H1 (cell line): ENCODE data around the gene SUSD1. TPM values are rescaled to one million over a fixed set of nuclear protein-coding genes. Genes with fewer than 3 reads are reported as not detected.

Experiments used
- CTCF ChIA-PET: fragments of 300-600 bp; sonication (Branson Sonifier 250); formaldehyde crosslinking; loops from one replicate; lab custom pipeline; 2021; ENCODE audit not compliant: partially characterized antibody; lab: Charles Lee
- POLR2A ChIA-PET: fragments of 300-600 bp; sonication (Branson Sonifier 250); formaldehyde crosslinking; loops from one replicate; lab custom pipeline; 2021; ENCODE audit warnings: inconsistent platforms; ENCODE audit not compliant: partially characterized antibody; lab: Charles Lee
- DNase-seq, 2 experiments: peaks; one replicate each; pipeline versions ENCODE4 v3.0.0 to v3.0.0-alpha.2; 2010 to 2022; ENCODE audit warnings: low spot score in 2 of 2, low read depth in 1 of 2, mixed read lengths in 1 of 2
- FAIRE-seq: peaks from 2 replicates; lab custom pipeline; 2011; peaks lifted over from hg19 to GRCh38; lab: Jason Lieb, UNC
- H2AFZ ChIP-seq: 2 replicates; pipeline ENCODE4 v1.8.1; 2012; ENCODE audit warnings: low read length, inconsistent platforms
- H2AK5ac ChIP-seq: 2 replicates; pipeline ENCODE4 v1.6.1; 2013; ENCODE audit warnings: low read depth, low read length
- H2BK120ac ChIP-seq: replicated peaks from 2 replicates; pipeline ENCODE3; 2013; ENCODE audit warnings: low read depth, low read length, inconsistent platforms
- H2BK12ac ChIP-seq: 2 replicates; pipeline ENCODE4 v1.6.1; 2013; ENCODE audit warnings: low read depth, low read length
- H2BK15ac ChIP-seq: 2 replicates; pipeline ENCODE4 v1.6.1; 2013; ENCODE audit warnings: low read length
- H2BK20ac ChIP-seq: 2 replicates; pipeline ENCODE4 v1.6.1; 2013; ENCODE audit warnings: low read length
- H2BK5ac ChIP-seq: 2 replicates; pipeline ENCODE4 v1.6.1; 2013; ENCODE audit warnings: low read depth, low read length
- H3K14ac ChIP-seq: 2 replicates; pipeline ENCODE4 v1.6.1; 2013; ENCODE audit warnings: inconsistent platforms; ENCODE audit not compliant: insufficient read length
- H3K18ac ChIP-seq: 2 replicates; pipeline ENCODE4 v1.6.1; 2013; ENCODE audit warnings: low read length; ENCODE audit errors: extremely low read depth
- H3K23ac ChIP-seq: 2 replicates; pipeline ENCODE4 v1.6.1; 2013; ENCODE audit warnings: inconsistent platforms; ENCODE audit not compliant: insufficient read length
- H3K23me2 ChIP-seq: 2 replicates; pipeline ENCODE4 v1.6.1; 2013; ENCODE audit warnings: low read depth, low read length
- H3K27ac ChIP-seq: 2 replicates; pipeline ENCODE4 v1.6.1; 2011; ENCODE audit warnings: low read depth, low read length, inconsistent platforms
- H3K27me3 ChIP-seq, 4 experiments: replicated peaks in 1 of 4; 1 replicate in 1 of 4; 2 replicates in 3 of 4; pipeline versions ENCODE4 v1.6.1 to v1.8.1; 2011 to 2013; ENCODE audit warnings: low read length in 3 of 4, mild to moderate bottlenecking in 3 of 4, inconsistent platforms in 2 of 4, mixed read lengths in 2 of 4, moderate library complexity in 1 of 4; ENCODE audit not compliant: control insufficient read depth in 3 of 4, insufficient read depth in 3 of 4; ENCODE audit errors: extremely low read depth in 1 of 4
- H3K36me3 ChIP-seq, 4 experiments: 2 replicates each; pipeline versions ENCODE4 v1.6.1 to v1.8.1; 2011 to 2013; ENCODE audit warnings: mild to moderate bottlenecking in 4 of 4, low read length in 3 of 4, moderate library complexity in 2 of 4, control low read depth in 1 of 4, inconsistent platforms in 1 of 4; ENCODE audit not compliant: insufficient read depth in 4 of 4, control insufficient read depth in 2 of 4
- H3K4ac ChIP-seq: replicated peaks from 2 replicates; pipeline ENCODE3; 2013; ENCODE audit warnings: low read length, low read depth, mixed read lengths, inconsistent platforms; ENCODE audit not compliant: insufficient read length
- H3K4me1 ChIP-seq, 4 experiments: replicated peaks in 1 of 4; 1 replicate in 1 of 4; 2 replicates in 3 of 4; pipeline versions ENCODE4 v1.6.1 to v1.8.1; 2011 to 2013; ENCODE audit warnings: low read length in 3 of 4, inconsistent platforms in 2 of 4, mixed read lengths in 1 of 4; ENCODE audit not compliant: insufficient read depth in 4 of 4, control insufficient read depth in 3 of 4
- H3K4me2 ChIP-seq, 2 experiments: 2 replicates each; pipeline versions ENCODE4 v1.6.1 to v1.8.1; 2011 to 2013; ENCODE audit warnings: low read depth in 2 of 2, low read length in 2 of 2, control low read depth in 1 of 2, inconsistent platforms in 1 of 2, mild to moderate bottlenecking in 1 of 2; ENCODE audit not compliant: insufficient read depth in 1 of 2
- H3K4me3 ChIP-seq, 4 experiments: fragments of 200-600, 300-600 bp in 1 of 4; sonication (generic), shearing (Covaris generic), sonication (Bioruptor Twin) in 1 of 4; 2 replicates each; pipeline versions ENCODE4 v1.5.1 to v1.8.1; 2011 to 2016; ENCODE audit warnings: low read length in 4 of 4, low read depth in 3 of 4, control low read depth in 2 of 4, inconsistent platforms in 2 of 4, mild to moderate bottlenecking in 2 of 4, mixed read lengths in 1 of 4, moderate library complexity in 1 of 4; ENCODE audit not compliant: insufficient read depth in 2 of 4; ENCODE audit errors: extremely low read depth in 1 of 4
- H3K56ac ChIP-seq: replicated peaks from 2 replicates; pipeline ENCODE3; 2013; ENCODE audit warnings: low read depth, mild to moderate bottlenecking, mixed read lengths, low read length, inconsistent platforms; ENCODE audit not compliant: insufficient read length
- H3K79me1 ChIP-seq: 2 replicates; pipeline ENCODE4 v1.6.1; 2013; ENCODE audit warnings: low read depth, low read length, control low read depth
- H3K79me2 ChIP-seq, 2 experiments: 2 replicates each; pipeline versions ENCODE4 v1.6.1 to v1.8.1; 2012 to 2013; ENCODE audit warnings: low read length in 2 of 2, mild to moderate bottlenecking in 2 of 2, inconsistent platforms in 1 of 2; ENCODE audit not compliant: insufficient read depth in 2 of 2, control insufficient read depth in 1 of 2
- H3K9ac ChIP-seq, 4 experiments: replicated peaks in 1 of 4; 1 replicate in 1 of 4; 2 replicates in 3 of 4; pipeline versions ENCODE4 v1.6.1 to v1.8.1; 2011 to 2013; ENCODE audit warnings: low read depth in 3 of 4, low read length in 3 of 4, control low read depth in 2 of 4, mild to moderate bottlenecking in 2 of 4, moderate library complexity in 2 of 4, inconsistent platforms in 1 of 4; ENCODE audit errors: extremely low read depth in 1 of 4
- H3K9me3 ChIP-seq, 2 experiments: 2 replicates each; pipeline versions ENCODE4 v1.6.1 to v1.8.1; 2012 to 2013; ENCODE audit warnings: mild to moderate bottlenecking in 2 of 2, moderate library complexity in 2 of 2, control low read depth in 1 of 2, inconsistent platforms in 1 of 2, low read depth in 1 of 2, low read length in 1 of 2, mixed read lengths in 1 of 2; ENCODE audit not compliant: insufficient read depth in 2 of 2
- H4K20me1 ChIP-seq, 2 experiments: replicated peaks in 1 of 2; 2 replicates each; pipeline versions ENCODE3 to v1.8.1; 2011 to 2013; ENCODE audit warnings: inconsistent platforms in 2 of 2, low read length in 2 of 2, mild to moderate bottlenecking in 1 of 2; ENCODE audit not compliant: insufficient read depth in 2 of 2, control insufficient read depth in 1 of 2
- H4K5ac ChIP-seq: 2 replicates; pipeline ENCODE4 v1.6.1; 2013; ENCODE audit warnings: low read length, low read depth, mixed read lengths, inconsistent platforms; ENCODE audit not compliant: insufficient read length
- H4K8ac ChIP-seq: 2 replicates; pipeline ENCODE4 v1.8.0; 2013; ENCODE audit warnings: mild to moderate bottlenecking, moderate library complexity, low read length, inconsistent platforms; ENCODE audit not compliant: insufficient read depth; ENCODE audit errors: extremely low read depth
- H4K91ac ChIP-seq: replicated peaks from 2 replicates; pipeline ENCODE3; 2013; ENCODE audit warnings: low read length, mixed read lengths, inconsistent platforms; ENCODE audit not compliant: insufficient read length
- ATF2 ChIP-seq: IDR thresholded peaks from 2 replicates; pipeline ENCODE4 v1.6.1; 2012; ENCODE audit warnings: low read length, inconsistent platforms
- CBX5 ChIP-seq: fragments of 300-800, 300-1000 bp; sonication (generic); IDR thresholded peaks from 2 replicates; pipeline ENCODE4 v1.7.1; 2016; ENCODE audit warnings: antibody characterized with exemption, low read length, low read depth
- CTCF ChIP-seq, 3 experiments: IDR thresholded peaks; 1 replicate in 2 of 3; 2 replicates in 1 of 3; pipeline versions ENCODE4 v1.5.1 to v1.6.1; 2011; ENCODE audit warnings: low read length in 3 of 3, mild to moderate bottlenecking in 3 of 3, inconsistent platforms in 2 of 3, low read depth in 1 of 3, moderate library complexity in 1 of 3; ENCODE audit not compliant: insufficient read depth in 1 of 3; ENCODE audit errors: control extremely low read depth in 1 of 3
- KDM5A ChIP-seq: fragments of 200-600 bp; IDR thresholded peaks from 2 replicates; pipeline ENCODE4 v1.7.1; 2012; ENCODE audit warnings: mild to moderate bottlenecking, low read length, inconsistent platforms, mixed read lengths
- RBBP5 ChIP-seq: IDR thresholded peaks from 2 replicates; pipeline ENCODE4 v1.7.1; 2012; ENCODE audit warnings: low read depth, mild to moderate bottlenecking, inconsistent platforms, low read length, moderate library complexity, borderline replicate concordance
- SIN3A ChIP-seq, 2 experiments: IDR thresholded peaks in 1 of 2; conservative IDR thresholded peaks in 1 of 2; 2 replicates each; pipeline ENCODE4 v1.6.1; 2011 to 2012; ENCODE audit warnings: low read length in 2 of 2, improper control_type of control experiment in 1 of 2, low read depth in 1 of 2, mild to moderate bottlenecking in 1 of 2
- WGBS, 2 experiments: shearing (Covaris generic) in 1 of 2; methylation state at CpG; one replicate each; pipeline versions ENCODE4 v1.1.6 to v1.1.7; 2013 to 2015; ENCODE audit warnings: low lambda C conversion rate in 2 of 2, mixed read lengths in 2 of 2, inconsistent platforms in 1 of 2, low coverage in 1 of 2, missing lambda C conversion rate in 1 of 2; ENCODE audit not compliant: insufficient replicate concordance in 2 of 2, insufficient coverage in 1 of 2, insufficient read length in 1 of 2; ENCODE audit errors: extremely low coverage in 1 of 2, missing lambda C conversion rate in 1 of 2; 5-methylcytosine and 5-hydroxymethylcytosine counted together
- polyA plus RNA-seq, 7 experiments: library from polyadenylated mRNA; depleted of rRNA in 3 of 7; stranded (reverse) in 5 of 7; unstranded in 2 of 7; fragments of >200 nt in 5 of 7; fragments of 200-250 nt in 2 of 7; gene quantifications; 1 replicate in 5 of 7; 2 replicates in 1 of 7; 4 replicates in 1 of 7; pipeline versions ENCODE4 v1.2.1 to v1.2.3, GENCODE V29; 2011 to 2013; ENCODE audit warnings: missing spikeins in 2 of 7, mixed read lengths in 2 of 7
- total RNA-seq: library from RNA; stranded (reverse); fragmentation: NEBNext Ultra II Directional; extraction: Animal tissue kit (Norgen Biotek cat#: 25700); gene quantifications from 2 replicates; pipeline ENCODE4 v1.2.1, GENCODE V29; 2021

SUSD1 gene
- total and polyA plus RNA-seq, 2 of the 8 experiments (the other 6 are each of a cell fraction or from before 2014, with no cell fraction given), result 2.8 to 7.2 TPM

- no peak overlapping the region for H3K9ac ChIP-seq
- WGBS, 2 experiments, result 89% methylated on average over 4 of the region's 4 CpGs; no CpG with 5 or more reads in 1 of the 2 experiments
- no peak for TF ChIP-seq RBBP5
- TF ChIP-seq ATF2, result no peak
- TF ChIP-seq KDM5A, result no peak
- no peak for TF ChIP-seq SIN3A (conservative IDR thresholded peaks at IDR 0.05 in 1 of 2, IDR thresholded peaks at IDR 0.05 in 1 of 2; ENCODE audit: low read depth in 1 of 2, low read length in 2 of 2)
- no peak for TF ChIP-seq CBX5
- TF ChIP-seq CTCF (IDR thresholded peaks at IDR 0.05; ENCODE audit: control extremely low read depth in 1 of 3, insufficient read depth in 1 of 3, low read depth in 1 of 3, low read length in 3 of 3), result no peak
Measured at GRCh38 chr9:112224401-112225289, 49.5 kb upstream of the SUSD1 start.

More at GRCh38 chr9:112224401-112225289, 49.5 kb upstream of the SUSD1 start:
- H3K23ac ChIP-seq, result no peak overlapping the region
- no peak overlapping the region for H2AK5ac ChIP-seq
- no peaks in the 10 kb centered on the region for H3K23me2 ChIP-seq
- no peak for FAIRE-seq
- H2BK12ac ChIP-seq, result no peak overlapping the region
- no peak overlapping the region for H3K56ac ChIP-seq
- H3K4me3 ChIP-seq, result no peak overlapping the region
- CTCF ChIA-PET, result interaction anchor here (0.6 to 1.9 kb wide), 3 partner anchors 18 to 111 kb away, joined by 3 to 10 read pairs (median 3); no protein-coding TSS in a partner anchor
- H3K4me1 ChIP-seq, result no peaks in the 10 kb centered on the region
- no peak overlapping the region for H2AFZ ChIP-seq
- H3K4me2 ChIP-seq, result no peak overlapping the region
- H3K4ac ChIP-seq, result no peak overlapping the region
- H3K14ac ChIP-seq, result no peak overlapping the region
- H2BK20ac ChIP-seq, result no peak overlapping the region
- no peaks in the 10 kb centered on the region for H3K9me3 ChIP-seq
- H4K5ac ChIP-seq, result no peak overlapping the region
- no peak overlapping the region for H2BK5ac ChIP-seq
- no peak overlapping the region for H2BK15ac ChIP-seq
- H4K91ac ChIP-seq, result no peak overlapping the region
- no peak for DNase-seq
- no peak overlapping the region for H4K8ac ChIP-seq
- no peaks in the 10 kb centered on the region for H4K20me1 ChIP-seq
- H3K27me3 ChIP-seq, result no peaks in the 10 kb centered on the region
- no peak overlapping the region for H2BK120ac ChIP-seq
- no peak overlapping the region for H3K27ac ChIP-seq
- H3K18ac ChIP-seq, result no peak overlapping the region
- POLR2A ChIA-PET, result interaction anchor here (0.6 kb wide), 1 partner anchor 66 kb away, joined by 3 read pairs; no protein-coding TSS in a partner anchor
- H3K36me3 ChIP-seq, result peaks cover 0 to 17% (median 8%) of the 10 kb centered on the region in 4 experiments; a peak in 6 of 8 replicates
- H3K79me1 ChIP-seq, result no peaks in the 10 kb centered on the region
- no peaks in the 10 kb centered on the region for H3K79me2 ChIP-seq
